ENCODE data around the gene PIK3IP1.
A peak's percentile ranks its signal among the peaks of the same experiment; 100 is the strongest.

- peak; percentile 63; the same call in 1 of the 2 replicates for TF ChIP-seq POLR2AphosphoS5 (IDR thresholded peaks at IDR 0.05; ENCODE audit: low read depth, low read length)
- TF ChIP-seq REST (IDR thresholded peaks at IDR 0.05; ENCODE audit: insufficient read depth in 1 of 2, low read depth in 2 of 2, low read length in 2 of 2), result no peak
- no peak for TF ChIP-seq SIN3A (IDR thresholded peaks at IDR 0.05; ENCODE audit: borderline replicate concordance, insufficient read depth, low read length)
Observed at GRCh38 chr22:31248138-31248745, 44.0 kb downstream of the PIK3IP1 start.
